Loucy (cell line): ENCODE results near the gene NSD1.

Experiments
- CTCF ChIP-seq: fragments of 200-600 bp; sonication (generic); conservative IDR thresholded peaks from 2 replicates; pipeline ENCODE4 v1.5.1; 2014; ENCODE audit warnings: mild to moderate bottlenecking, antibody characterized with exemption, low read length
- EZH2phosphoT487 ChIP-seq: fragments of 200-600 bp; IDR thresholded peaks from 2 replicates; pipeline ENCODE4 v1.6.1; 2018; ENCODE audit warnings: antibody characterized with exemption, mild to moderate bottlenecking, moderate library complexity, borderline replicate concordance

GRCh38 chr5:177297922-177298321, 164.3 kb downstream of the NSD1 start:
- TF ChIP-seq CTCF (no peak), EZH2phosphoT487 (no peak)
